GM21737 (cell line): ENCODE data around the gene AOC1.

Experiments used
- ATAC-seq: cut with Tn5 transposase; IDR thresholded peaks from one replicate; pipeline ENCODE4 v1.9.1; 2021; ENCODE audit warnings: mild to moderate bottlenecking, moderate library complexity; ENCODE audit not compliant: unreplicated experiment

The AOC1 gene

DNA sequence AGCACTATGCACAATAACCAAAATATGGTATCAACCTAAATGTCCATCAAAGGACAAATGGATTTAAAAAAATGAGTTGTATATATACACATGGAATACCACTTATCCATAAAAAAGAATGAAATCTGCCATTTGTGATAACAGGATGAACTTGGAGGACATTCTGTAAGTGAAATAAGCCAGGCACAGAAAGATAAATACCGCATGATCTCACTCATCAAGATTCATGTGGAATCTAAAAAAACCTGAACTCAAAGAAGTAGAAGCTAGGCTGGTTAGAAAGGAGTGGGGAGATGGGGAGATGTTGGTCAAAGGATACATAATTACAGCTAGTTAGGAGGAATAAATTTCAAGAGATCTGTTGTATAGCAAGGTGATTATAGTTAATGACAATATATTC lies 17.3 kb upstream of the AOC1 start:
- ATAC-seq = no peak

DNA sequence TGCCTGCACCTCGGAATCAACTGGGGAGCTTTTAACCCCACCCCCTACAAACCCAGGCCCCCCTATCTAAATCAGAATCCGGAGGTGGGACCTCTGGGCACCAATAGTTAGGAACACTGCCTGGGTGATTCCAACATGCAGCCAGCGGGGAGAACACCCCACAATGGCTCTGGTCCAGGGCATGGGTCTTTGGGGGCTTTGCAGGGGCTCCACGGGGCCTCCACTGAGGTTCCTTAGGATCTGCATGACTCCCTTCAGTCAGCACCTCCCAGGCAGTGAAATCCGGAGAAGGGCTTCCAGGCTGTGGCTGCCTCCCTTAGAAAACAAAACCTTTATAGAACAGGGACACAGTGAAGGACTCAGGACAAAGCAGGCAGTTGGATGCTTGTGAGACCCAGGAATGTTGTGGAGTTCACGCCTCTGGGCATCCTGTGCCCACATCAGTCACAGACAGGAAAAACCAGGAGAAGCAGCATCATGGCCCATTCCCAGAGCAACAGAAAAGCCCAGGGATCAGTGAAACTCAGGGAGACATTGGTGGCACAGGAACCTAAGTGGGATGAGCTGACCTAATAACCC lies 16.5 kb upstream of the AOC1 start:
- ATAC-seq = no peak

DNA sequence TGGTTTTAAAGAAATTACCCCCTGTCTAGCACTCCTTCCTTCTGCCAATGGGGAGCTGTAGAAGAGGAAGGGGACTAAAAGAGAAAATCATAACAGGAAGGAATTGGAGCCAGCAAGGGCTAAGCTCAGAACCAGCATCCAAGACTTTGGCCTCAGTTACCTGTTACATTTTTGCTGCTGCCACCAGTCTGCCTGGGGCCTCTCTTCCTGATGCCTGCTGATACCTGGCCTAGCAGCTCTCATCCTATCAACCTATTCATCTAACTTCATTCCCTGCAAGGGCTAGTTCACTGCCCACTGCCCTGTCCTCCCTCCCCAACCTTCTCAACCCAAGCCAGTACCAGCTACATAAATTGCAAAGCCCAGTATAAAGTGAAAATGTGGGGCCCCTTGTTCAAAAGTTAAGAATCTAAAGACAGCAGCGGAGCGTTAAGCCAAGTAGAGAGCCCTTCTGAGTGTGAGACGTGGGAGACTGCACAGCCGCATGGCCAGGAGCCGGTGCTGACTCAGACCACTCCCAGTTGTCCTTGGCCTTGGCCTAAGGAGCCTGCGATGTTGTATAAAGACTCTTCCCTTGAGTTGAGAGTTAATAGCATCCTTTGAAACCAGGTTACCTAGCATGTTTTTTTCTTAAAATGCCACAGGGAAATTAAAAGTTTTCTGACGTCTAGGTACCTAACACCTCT lies 13.2 kb upstream of the AOC1 start:
- ATAC-seq = no peak

DNA sequence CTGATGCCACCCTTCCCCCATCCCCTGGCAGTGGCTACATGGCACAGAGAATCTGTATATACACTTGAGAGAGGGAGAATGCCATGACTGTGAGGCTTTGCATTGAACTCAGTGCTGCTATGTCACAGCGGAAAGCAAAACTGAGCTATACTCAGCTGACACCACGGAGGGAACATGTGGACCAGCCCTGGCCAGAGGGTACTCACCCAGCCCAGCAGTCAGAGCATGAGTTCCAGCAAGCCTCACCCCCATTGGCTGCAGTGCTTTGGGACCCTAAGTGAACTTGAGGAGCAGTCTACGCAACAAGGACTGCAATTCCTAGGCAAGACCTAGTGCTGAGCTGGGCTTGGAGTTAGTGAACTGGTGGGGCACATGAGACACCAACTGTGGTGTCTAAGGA lies 10.3 kb upstream of the AOC1 start:
- ATAC-seq = no peak

DNA sequence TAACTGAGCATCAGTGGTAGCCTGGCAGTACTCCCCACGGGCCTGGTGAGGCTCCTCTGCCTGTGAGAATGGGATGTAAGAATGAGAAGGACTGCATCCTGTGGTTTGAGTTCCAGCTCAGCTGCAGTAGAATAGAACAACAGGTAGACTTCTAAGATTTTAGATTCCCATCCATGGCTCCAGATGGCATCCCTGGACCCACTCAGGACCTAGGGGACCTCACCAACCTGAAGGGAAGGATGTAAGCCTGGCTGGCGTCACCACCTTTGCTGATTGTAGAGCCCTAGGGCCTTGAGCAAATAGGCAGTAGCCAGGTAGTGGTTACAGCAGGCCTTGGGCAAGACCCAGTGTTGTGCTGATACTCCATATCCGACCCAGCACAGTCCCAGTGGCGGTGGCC lies 9.6 kb upstream of the AOC1 start:
- ATAC-seq = no peak

DNA sequence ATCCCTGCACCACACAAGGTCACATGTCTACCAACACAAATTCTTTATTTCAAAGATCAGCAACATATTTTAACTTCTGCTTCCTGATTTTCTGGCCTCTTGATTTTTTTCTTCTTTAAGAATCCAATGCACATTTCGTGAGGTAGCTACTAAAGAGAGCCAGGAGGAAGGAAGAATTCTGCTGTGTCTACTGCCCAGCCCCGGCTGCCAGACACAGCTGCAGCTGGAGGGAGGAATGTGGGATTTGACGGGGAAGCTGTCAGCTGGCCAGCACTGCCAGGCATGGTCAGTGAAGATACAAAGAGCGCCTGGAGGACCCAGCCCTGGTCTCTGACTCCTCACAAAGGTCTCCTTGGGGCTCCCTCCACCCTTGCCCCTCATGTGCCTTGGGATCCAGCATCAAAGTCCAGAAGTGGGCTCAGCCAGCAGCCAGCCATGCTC lies 6.9 kb upstream of the AOC1 start:
- ATAC-seq = no peak

DNA sequence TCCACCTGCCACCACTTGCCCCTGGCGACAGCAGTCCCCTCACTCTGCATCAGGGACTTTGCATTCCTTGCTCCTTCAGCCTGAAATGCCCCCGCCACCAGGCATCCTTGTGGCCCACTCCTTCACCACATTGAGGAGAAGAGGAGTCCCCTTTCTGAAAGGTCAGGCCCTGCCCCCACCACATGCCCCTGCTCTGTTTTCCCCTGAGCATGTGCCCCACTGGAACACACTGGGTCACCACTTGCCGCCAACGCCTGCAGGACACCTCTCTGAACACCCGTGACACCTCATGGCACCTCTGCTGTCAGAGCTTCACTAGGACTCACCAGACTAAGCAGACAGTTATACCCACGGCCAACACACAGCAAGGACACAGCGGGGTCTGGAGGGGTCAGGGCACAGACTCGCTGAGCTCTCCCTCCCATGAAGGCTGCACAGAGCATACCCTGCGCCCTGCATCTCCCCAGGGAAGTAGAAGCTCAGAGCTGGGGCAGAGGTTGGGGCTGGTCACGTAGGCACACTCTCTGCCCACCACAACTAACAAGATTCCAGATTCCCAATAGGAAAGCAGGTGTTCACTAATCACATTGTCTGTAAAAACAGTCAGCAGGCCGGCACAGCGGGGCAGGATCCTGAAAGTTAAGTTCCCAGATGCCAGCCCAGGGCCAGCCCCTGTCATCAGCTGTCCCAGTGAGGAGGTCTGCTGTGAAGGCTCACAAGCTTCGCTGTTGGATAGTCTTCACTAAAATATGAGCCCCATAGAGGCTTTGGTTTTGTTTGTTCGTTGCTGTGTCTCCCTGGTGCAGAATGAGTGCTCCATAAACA lies 5.8 kb upstream of the AOC1 start:
- no peak for ATAC-seq

DNA sequence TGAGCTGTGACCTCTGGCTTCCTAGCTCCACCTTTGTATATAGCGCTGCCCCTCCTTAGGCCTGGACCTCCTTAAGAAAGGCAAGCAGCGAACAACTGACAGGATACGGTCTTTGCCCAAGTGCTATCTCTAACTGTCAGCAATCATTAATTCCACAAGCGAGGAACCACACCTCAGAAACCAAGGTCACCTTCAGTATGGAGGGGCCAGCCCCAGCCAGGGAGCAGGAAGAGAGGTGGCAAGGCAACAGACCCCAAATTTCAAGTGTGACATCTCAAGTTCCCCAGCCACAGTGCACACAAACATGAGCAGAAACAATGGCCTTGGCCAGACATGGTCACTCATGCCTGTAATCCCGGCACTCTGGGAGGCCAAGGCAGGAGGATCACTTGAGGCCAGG lies 4.8 kb upstream of the AOC1 start:
- ATAC-seq = no peak

DNA sequence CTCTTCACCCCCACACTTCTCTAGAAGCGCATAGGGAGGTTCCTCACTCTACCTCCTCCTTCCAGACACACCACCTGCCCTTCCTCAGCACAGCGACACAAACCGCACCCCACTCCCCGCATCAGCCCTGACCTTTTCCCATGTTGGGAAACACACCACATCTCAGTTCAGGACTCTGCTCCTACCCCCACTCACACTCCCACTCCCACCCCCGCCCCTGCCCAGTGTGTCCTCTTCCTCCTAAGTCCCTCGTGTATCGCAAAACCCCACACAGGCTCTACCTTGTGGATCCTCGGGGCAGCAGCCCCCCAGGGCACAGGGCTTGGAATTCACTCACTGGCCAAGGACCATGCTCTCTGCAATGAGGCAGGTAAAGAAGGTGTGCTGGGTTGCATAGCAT lies 4.2 kb upstream of the AOC1 start:
- no peak for ATAC-seq

DNA sequence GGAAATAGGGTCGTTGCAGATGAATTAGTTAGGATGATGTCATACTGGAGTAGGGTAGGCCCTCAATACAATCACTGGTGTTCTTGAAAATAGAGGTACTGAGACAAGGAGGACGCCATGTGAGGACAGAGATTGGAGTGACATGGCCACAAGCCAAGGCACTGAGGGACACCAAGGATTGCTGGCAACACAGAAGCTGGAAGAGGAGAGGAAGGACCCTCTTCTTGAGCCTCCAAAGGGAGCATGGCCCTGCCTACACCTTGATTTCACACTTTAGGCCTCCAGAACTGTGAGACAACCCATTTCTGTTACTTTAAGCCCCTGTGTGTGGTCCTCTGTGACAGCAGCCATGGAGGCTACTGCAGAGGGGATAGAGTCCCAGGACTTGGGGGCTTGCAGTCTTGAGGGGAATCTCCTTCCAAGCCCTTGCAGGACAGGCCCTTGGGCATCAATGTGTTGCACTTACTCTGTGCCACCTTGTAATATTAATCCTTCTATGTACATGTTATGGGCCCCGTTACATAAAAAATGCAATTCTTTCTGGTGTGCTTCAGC lies 3.7 kb upstream of the AOC1 start:
- ATAC-seq = no peak

DNA sequence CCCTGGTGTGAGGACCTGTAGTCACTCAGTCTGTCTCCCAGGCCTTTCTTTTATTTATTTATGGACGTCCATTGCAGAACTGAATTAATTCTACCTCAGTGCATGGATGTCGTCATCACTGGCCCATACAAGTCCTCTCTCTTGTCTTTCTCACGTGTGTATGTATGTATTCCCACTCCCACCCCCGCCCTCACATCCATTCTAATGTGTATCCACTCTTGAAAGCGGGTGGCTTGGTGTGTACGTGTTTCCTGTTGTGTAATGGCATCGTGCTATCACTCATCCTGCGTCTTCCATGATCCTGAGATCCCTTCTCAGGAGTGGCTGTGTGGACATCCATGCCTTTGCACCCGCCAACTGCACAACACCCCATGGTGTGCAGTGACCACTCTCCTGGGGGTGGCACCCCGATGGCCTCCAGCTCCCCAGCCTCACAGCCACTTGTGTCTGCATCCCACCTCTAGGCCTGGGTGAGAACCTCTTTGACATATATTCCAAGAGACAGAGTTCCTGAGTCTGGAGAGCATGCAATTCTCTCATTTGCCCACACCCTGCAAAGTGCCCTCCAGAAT lies 3.0 kb upstream of the AOC1 start:
- no peak for ATAC-seq

DNA sequence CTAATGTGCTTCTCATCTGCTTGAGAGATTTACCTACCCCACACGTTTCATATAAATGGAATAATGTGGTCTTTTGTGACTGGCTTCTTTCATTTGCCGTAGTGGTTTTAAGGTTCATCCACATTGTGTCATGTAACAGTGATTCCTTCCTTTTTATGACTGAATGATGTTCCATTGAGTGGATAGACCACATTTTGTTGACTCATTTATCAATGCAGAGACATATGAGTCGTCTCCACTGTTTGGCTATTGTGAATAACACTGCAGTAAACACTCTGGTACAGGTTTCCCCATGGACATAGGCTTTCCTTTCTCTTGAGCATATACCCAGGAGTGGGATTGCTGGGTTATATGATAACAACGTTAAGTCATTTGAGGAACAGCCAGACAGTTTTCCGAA lies 2.0 kb upstream of the AOC1 start:
- no peak for ATAC-seq

DNA sequence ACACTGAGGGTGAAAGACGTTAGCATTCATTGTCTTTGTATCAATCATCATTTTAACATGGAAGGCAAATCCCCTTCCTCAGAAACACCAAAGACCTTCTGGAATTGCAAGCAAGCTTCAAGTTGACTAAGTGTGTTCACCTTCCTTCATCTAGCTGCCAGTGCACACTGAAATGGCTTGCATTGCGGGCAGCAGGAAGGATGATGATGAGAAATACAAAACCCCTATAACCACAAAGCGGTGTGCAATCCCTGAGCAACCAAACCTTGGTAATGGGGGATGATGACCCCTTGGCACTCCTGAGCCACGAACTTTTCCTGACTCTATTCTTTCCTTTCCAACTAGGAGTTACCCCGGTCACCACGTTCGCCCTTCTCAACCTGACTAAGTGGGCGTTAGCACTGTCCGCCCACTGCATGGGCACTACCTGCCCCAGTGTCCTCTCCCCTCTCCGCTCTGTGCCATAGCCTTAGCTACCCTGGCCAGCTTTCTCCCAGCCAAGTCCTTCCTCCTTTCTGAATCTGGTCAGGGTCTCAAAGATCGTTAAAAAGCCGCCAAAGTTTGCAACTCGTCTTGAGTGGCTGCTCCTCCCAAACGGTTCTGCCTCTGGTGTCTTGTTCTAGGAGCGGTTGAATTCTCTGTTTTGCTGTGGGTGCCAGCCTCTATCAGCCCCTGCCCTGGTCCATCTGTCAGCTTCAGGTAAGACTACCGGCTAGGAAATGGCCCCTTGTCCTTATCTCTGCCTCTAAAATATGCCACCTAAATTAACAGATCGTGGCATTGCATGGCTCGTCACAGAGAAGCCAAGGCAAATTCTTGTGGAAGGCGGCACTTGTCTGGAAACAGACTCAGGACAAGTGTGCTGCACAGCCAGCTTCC lies 586 bp upstream of the AOC1 start:
- ATAC-seq = no peak

DNA sequence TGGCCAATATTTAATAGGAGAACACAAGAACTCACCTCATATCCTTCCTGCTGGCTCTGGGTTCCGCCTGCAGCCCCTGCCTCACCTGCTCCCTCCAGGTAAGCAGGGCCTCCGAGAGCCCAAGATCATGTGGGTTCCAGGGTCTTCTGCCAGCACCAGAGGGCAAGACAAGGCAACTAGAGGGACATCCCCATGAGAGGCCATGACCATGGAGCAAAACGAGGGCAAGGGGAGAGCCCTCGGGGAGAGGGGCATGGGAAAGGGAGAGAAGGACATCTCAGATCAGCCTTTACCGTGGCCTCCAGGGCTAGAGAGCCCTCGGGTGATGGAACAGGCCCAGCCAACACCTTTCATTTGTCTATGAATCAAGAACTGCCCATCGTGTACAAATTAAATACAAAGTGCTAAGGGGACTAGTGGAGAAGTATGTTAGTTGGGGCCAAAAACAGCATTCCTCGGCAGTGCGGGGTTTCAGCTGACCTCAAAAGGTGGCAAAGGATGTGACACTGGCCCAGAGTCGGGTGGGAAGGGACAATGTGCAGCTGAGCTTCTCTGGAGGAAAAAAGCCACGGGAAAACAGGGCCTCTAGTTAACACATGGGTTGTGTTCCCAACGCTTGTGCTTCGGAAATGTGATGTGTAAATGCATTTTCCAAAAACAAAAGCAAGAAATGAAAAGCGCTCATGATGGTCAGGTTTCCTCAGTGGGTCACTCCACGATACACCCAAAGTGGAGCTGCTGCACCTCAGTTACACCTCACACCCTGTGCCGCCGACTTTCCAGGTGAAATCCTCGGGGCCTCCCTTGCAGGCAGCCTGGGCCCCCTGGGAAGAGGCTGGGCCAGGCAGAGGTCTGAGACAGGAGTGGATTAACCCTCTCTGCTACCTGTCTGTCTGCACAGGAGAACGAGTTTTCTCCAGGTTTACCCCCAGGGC lies 2.0 kb downstream of the AOC1 start:
- no peak for ATAC-seq

DNA sequence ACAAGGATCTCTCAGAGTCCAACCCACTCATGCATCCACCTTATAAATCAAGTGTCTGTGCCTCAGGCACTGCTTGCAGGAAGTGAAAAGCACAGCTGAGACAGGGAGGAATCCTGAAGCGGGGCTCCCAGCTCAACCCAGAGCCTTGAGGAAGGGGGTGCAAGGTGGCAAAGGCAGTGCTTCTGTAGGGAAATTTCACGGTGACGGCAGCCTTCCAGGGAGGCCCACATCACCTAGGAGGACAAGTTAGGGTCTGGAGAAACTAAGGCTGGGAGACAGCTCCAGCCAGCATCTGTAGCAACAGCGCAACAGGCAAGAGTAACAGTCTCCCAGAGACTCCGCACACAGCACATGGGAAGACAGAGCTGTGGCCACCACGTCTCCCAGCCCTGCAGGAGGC lies 2.7 kb downstream of the AOC1 start:
- ATAC-seq = no peak

DNA sequence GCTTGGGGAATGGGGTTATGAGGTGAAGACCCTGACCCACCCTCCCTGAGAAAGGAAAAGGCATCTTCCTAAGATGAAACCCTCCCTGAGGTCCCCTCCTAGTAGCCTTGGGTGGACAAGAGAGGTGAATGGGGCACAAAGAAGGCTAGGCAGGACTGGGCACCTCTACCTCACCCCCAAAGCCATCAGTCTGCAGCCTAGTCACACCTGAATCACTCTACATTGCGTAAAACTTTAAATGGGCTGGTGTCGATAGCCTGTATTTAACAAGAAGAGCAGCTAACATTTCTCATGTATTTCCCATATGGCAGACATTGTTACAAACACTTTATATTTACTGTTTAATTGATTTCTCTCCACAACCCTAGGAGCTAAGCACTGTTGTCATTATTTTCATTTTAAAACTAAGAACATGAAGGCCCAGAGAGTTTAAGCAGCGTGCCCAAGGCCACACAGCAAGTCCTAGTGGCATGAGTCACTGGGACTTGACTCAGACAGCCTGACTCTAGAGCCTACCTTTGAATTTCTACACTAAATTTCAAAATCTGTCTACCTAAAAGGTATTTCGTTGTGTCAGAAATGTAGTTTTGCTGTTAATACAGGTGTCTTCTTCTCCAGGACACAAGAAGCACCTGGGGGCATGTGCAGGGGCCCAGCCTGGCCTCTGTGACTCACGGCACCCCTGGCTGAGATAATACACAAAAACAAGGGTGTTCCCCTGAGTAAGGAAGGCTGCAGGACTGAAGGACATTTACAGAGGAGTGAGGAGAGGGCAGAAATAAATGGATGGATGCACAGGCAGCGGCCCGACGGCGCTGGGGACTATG lies 3.4 kb downstream of the AOC1 start:
- ATAC-seq = no peak

DNA sequence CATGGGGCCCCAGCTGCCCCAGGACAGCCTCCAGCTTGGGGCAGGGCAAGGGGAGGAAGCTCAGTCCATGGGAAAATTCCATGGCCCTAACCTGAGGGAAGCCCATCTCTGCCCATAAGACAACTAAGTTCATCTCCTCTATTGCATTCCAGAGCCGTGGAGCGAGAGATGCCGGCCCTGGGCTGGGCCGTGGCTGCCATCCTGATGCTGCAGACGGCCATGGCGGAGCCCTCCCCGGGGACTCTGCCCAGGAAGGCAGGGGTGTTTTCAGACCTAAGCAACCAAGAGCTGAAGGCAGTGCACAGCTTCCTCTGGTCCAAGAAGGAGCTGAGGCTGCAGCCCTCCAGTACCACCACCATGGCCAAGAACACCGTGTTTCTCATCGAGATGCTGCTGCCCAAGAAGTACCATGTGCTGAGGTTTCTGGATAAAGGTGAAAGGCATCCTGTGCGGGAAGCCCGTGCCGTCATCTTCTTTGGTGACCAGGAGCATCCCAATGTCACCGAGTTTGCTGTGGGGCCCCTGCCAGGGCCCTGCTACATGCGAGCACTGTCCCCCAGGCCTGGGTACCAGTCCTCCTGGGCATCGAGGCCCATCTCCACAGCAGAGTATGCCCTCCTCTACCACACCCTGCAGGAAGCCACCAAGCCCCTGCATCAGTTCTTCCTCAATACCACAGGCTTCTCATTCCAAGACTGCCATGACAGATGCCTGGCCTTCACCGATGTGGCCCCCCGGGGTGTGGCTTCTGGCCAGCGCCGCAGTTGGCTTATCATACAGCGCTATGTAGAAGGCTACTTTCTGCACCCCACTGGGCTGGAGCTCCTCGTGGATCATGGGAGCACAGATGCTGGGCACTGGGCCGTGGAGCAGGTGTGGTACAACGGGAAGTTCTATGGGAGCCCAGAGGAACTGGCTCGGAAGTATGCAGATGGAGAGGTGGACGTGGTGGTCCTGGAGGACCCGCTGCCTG lies 4.3 kb downstream of the AOC1 start:
- no peak for ATAC-seq
